GM10847 (cell line): ENCODE measurements around the gene AHNAK2.

Experiments used
- POLR2A ChIP-seq: IDR thresholded peaks from 2 replicates; pipeline ENCODE4 v1.6.1; 2011; ENCODE audit not compliant: insufficient read length; ENCODE audit errors: extremely low read depth

Gene AHNAK2

DNA sequence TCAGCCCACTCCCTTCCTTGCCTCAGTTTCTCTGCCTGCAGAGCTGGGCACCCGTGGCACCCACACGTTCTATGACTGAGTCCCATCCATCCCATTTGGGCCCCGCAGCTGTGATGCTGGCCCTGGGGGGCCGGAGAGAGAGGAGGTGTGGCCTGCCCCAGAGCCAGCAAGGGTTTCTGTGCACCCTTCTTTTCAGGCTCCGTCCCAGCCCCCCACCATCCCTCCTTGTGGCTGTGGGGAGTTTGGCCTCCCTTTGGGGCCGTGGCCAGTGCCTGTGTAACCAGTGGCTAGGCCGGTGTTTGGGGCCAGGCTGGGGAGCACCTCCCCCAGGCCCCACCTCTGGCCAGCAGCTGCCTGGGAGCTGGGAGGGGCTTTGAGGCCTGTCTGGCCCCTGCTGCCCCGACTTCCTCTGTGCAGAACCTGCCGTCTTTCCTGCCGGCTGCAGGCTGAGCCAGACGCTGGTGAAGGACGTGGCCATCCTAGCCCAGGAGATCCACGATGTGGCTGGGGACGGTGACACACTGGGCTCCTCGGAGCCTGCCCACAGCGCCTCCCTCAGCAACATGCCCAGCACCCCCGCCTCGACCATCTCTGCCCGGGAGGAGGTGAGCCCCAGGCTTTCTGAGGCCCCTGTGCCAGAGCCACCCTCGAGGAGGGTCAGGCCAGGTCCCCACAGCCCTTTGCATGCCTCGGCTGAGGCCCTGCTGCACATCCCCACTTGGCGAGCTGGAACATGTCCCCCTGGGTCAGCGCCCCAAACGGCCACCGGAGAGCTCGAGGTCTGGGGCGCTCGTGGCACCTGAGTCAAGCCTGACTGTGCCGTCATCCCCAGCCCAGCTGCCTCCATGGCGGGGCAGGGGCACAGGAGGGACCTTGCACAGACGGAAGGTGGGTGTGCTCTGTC, 85.4 kb downstream of the AHNAK2 start:
- no peak for TF ChIP-seq POLR2A

DNA sequence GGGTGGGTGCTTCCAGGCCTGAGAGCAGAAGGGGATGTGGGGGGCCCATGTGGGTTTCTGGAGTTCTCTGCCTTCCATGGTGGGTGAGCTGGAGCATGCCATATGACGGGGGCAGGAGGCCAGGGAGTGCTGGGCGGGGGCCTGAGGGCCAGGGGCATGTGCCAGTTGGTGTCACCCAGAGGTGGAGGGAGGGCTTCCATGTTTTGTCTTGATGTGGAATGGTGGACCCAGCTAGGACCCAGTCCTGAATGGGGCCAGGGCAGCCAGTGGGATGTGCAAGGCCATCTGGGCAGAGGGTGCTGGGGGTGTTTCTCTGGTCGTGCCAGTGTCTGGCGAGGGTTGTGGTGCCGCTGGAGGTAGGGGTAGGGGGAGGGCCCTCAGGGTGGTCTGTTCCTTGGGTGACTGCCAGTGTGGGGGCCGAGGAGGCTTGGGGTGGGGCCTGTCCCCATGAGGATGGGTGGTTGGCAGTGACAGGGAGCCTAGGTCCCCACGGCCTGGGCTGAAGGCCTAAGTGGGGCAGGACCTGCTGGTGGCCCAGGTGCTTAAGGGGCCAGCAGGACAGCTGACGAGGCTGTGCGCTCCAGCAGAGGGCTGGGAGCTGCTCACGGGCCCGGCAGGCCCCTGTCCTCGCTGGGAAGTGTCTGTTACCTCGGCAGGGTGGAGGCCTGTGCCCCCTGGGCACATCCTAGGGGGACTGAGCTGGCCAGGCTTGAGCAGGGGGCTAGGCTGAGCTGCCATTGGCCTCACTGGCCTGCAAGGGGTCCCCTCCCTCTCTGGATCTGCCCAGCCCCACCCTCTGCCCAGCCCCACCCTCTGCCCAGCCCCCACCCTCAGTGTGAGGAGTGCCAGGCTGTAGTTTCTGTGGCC, 86.3 kb downstream of the AHNAK2 start:
- TF ChIP-seq POLR2A = no peak

DNA sequence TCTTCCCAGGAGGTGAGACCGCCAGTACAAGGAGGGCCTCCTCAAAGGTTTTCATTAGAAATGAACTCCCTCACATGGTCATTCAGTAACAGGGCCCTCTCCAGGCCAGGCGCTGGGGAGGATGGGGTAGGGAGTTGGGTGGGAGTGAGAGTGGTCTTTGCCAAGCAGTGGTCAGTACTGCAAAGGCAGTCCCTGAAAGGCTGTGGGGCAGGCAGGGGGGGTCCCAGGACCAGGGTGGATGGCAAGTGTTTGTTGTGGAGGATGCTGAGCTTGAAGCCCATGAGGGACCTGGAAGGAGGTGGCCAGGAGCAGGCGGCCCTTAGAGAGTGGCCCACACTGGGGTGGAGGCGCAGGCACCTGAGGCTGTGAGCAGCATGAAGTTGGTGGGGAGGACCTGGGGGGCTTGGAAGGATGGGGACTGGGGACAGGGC, 87.0 kb downstream of the AHNAK2 start:
- TF ChIP-seq POLR2A = no peak

DNA sequence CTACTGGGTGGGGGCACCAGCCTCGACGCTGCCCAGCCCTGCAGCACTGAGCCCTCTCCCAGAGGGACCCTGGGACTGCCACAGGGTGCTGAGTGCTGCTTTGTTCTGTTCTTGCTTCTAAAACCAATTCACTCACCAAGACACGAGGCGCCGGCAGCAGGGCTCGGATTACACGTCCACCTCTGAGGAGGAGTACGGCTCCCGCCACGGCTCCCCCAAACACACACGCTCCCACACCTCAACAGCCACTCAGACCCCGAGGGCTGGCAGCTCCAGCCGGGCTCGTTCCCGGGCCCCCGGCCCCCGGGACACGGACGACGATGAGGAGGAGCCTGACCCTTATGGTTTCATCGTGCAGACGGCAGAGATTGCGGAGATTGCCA, 88.8 kb downstream of the AHNAK2 start:
- TF ChIP-seq POLR2A = no peak

DNA sequence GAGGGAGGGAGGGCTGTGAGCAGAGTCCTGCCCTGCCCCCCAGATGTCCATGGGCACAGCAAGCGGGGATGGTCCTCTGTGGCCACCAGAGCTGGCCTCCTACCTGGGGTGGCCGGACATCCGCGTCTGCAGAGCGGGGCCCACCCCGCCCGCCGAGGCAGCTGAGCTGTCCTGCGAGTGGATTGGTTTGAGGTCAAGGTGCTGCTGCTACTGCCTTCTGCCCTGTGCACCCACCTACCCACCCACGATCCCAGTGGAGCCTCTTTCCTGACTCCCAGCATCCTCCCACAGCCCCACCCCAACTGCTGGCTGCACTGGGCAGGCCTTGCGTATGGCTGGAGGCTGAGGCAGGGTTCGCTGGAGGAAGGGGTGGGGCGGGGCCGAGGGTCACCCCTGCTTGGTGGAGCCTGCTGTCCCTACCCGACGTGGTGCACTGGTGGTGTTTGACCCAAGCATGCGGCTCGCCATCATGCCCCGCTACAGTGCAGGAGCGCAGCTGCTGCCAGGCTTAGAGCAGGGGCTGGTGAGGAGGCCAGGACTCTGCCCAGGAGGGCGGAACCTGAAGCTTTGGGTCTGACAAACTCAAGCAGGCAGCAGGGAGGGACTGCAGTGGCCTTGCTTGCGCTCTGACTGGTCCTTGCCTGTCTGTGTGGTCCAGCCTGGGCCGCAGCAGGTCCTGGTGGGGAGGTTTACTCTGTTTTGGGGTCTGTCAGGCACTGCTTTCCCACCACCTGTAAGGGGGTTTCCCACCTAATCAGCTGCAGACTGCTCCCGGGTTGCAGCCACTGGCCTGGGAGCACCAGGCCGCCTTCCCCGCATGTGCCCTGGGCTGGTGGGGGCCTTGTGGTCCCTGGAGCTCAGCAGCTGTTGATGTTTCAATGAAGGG, 89.4 kb downstream of the AHNAK2 start:
- TF ChIP-seq POLR2A = no peak

DNA sequence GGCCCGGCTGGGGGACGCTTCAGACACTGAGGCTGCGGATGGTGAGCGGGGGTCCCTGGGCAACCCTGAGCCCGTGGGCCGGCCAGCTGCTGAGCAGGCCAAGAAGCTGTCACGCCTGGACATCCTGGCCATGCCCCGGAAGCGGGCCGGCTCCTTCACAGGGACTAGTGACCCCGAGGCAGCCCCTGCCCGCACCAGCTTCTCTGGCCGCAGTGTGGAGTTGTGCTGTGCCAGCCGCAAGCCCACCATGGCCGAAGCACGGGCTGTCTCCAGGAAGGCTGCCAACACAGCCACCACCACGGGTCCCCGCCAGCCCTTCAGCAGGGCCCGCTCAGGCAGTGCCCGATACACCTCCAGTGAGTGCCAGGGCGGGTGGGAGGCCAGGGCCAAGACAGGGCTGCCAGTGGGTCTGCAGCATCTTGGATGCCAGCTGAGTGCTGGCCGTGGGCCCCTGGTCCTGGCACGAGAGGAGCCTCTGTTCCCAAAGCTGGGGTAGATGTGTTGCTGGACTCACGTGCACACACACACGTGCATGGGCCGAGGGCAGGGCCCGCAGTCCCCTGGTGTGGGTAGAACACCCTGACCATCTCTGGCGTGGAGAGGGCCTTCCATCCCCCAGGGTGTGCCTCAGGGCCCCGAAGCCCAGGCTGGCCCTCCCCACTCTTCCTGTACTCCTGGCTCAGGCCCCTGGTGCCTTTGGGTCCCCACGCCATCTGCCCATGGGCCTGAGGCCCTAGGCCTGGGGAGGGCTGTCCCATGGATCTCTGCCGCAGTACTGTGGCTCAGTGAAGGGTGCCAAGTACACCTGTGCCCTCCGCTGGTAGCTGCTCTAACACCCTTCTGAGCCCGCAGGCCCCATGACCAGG, 90.3 kb downstream of the AHNAK2 start:
- TF ChIP-seq POLR2A = no peak
